Upper lobe of left lung (tissue), 4 donors: ENCODE measurements around the gene STRBP.

Experiments
- POLR2AphosphoS5 ChIP-seq, 2 donors: sonication (generic); formaldehyde crosslinking; IDR thresholded peaks; one replicate each; pipeline ENCODE4 v1.5.1; 2017; ENCODE audit warnings: antibody characterized with exemption in 2 of 2
- TF ChIP-seq, protein P1 (sequence below), 6 experiments: fragments of 450-650 bp in 4 of 6; fragments of 200-600 bp in 2 of 6; sonication (generic) in 2 of 6; IDR thresholded peaks; one replicate each; pipeline ENCODE4 v1.5.1; 2016 to 2019; ENCODE audit warnings: antibody characterized with exemption in 6 of 6

DNA sequence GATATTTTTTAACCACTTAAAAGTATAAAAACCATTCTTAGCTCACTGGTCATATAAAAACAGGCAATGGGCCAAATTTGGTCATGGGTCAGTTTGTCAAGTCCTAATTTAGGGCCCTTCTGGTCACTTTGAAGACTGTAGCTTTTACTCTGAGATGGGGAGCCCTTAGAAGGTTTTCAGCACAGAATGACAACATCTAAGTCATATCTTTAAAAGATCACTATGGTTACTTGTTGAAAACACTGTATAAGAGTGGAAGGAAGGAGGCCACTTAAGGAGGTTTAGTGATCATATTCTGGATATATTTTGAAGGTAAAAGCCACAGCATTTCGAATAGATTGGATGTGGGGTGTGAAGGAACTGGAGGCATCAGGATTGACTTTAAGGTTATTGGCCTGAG lies 76.7 kb downstream of the STRBP start:
- TF ChIP-seq, protein P1, sequence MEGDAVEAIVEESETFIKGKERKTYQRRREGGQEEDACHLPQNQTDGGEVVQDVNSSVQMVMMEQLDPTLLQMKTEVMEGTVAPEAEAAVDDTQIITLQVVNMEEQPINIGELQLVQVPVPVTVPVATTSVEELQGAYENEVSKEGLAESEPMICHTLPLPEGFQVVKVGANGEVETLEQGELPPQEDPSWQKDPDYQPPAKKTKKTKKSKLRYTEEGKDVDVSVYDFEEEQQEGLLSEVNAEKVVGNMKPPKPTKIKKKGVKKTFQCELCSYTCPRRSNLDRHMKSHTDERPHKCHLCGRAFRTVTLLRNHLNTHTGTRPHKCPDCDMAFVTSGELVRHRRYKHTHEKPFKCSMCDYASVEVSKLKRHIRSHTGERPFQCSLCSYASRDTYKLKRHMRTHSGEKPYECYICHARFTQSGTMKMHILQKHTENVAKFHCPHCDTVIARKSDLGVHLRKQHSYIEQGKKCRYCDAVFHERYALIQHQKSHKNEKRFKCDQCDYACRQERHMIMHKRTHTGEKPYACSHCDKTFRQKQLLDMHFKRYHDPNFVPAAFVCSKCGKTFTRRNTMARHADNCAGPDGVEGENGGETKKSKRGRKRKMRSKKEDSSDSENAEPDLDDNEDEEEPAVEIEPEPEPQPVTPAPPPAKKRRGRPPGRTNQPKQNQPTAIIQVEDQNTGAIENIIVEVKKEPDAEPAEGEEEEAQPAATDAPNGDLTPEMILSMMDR (IDR thresholded peaks at IDR 0.05) = no peak
- no peak for TF ChIP-seq POLR2AphosphoS5 (IDR thresholded peaks at IDR 0.05)
